Activated CD4-positive, alpha-beta T cell treated with anti-CD3 and anti-CD28 coated beads, Interleukin-2, Interleukin-6, amounts not matched to agents 100 ng/mL and 50 ng/mL, durations not matched to agents 16 hours and 8 hours (primary cell): Measurements from ENCODE around the gene IFITM10.

Source experiments
- DNase-seq: peaks from one replicate; pipeline ENCODE4 v3.0.0-alpha.2; 2020

IFITM10 gene

DNA sequence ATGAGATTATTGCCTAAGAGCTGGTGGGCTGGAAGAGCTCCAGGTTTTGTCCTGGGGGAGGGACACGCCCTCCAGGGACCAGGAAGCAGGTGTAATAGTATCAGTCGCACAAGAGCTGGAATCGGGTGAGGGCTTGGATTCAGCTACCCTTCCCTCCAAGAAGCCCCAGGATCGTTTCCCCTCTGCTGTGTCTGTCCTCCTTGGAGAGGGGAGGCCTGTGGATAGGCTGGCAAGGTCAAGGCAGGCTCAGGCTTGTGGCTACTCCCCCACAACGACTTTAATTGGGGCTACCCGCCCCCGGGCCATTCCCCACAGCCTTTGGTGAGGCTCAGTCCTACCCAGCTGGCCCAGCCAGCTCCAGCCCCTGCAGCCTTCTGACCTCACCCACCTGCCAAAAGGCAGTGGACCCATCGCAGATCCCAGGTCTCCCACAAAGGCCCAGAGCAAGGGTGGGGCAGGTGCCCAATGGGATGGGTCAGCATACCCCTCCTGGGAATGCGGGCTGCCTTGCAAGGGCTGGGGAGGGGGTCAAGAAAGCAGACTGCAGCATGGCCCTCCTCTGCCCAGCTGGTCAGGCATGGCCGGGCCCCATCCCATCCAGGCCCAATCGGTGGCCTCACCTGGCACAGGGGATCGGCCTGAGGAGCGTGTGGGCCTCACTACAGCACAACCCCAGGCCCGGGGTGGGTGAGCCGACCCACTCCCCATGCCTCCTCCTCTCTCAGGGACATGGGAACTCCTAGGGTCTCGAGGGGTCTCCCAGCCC is 12.3 kb upstream of the IFITM10 start:
- no peak for DNase-seq

DNA sequence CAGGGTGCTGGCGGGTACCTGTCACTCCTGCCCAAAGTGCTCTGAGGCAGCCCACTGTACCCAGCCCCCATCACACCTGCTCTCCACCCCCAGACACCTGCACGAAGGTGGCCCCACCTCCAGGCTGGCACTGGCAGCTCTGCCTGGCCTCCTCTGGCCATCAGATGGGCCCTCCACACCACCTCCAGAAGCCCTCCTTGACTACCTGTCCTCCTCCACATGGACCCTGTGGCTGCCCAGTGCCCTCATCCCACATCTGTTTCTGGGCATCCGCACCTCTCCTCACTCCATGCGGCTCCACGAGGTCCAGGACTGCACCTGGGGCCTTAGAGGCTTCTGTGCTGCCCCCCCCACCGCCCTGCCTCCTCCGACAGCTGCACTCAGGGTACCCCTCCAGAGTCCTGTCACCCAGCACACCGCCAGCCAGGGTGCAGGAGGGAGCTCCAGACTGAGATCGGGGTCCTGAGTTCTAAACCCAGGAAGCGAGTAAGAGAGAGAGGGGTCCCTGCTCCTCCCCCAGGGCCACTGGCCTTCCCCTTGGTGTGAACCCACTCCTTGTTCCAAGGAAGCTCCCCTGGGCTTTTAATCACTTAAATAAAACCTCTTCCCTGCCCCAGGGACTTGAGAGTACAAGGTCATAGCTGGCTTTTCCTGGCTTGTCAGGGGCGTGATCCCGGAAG is 11.6 kb upstream of the IFITM10 start:
- no peak for DNase-seq

DNA sequence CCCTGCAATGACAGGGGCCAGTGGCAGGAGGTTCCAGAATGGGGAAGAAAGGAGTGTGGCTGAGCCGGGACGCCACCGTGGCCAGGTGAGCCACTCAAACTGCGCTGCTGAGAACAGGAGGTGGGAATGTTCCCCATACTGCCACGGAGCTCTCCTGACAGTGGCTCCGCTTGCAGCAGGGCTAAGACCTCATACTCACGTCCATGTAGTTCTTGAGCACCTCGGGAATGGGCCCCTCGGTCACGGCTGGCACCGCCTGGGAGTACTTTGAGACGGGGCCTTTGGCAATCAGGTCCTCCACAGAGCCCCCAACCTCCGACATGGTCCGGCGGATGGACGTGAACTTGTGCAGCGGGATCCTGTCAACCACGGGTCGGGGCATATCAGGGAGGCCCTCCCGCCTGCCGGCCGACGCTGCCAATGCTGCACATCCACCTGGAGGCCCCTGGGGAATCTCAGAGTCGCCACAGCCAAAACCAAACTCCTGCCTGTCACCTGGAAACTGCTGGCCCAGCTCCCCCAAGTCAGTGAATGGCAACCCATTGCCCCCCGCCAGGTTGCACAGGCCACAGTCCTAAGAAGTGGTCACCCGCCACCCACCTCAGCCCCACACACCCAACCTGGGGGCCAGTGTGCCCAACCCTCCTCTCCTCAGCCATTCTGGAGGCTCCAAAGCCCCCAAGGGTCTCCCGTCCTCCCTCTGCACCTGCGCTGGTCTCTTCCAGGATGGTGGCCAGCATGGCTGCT is 10.9 kb upstream of the IFITM10 start:
- DNase-seq, result no peak

DNA sequence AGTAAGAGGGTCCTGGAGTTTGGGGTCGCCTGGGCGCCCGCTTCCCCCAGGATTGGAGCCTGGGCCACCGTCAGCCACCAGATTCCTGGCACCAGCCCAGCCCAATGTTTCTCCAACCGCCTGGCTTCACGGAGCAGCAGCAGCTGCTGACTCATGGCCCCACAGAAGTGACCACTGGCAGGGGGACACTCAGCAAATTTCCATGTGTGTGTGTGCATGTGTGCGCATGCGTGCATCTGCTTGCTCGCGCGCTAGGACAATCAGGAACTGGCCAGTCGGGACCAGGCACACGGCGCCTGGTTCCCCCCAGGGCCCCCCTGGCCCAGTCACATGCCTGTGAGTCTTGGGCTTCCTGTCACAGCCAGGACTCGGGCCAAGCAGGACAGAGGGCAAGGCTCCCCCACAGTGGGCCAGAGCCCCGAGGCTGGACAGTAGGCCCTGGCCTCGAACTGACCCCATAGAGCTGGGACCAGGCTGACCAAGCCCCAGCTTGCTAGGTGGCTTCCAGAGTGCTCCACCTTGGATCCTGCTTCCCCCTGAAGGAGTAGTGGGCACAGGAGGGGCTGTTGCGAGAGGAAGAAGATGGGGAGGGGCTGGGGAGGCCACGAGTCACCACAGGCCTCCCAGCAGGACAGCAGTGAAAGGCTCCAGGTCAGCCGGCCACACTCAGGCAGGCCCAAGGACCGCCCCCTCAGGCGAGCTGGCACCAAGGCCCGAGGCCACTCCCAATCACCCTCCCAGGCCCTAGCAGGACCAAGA is 10.1 kb upstream of the IFITM10 start:
- no peak for DNase-seq

DNA sequence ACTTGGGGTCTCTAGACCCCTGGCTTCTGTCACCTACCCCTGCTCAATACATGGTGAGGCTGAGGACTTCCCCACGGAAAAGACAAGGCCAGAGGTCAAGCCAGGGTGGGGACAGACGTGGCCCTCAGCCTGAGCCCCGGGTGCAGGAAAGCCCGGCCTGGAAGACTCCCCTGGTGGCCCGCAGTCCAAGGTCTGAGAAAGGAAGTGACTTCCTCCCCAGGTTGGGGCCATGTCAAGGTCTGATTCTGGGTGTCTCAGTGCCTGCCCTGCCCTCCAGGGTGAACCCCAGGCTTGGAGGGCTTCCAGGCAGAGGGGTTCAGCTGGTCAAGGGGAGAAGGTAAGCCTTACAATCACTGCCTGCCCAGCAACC is 9.4 kb upstream of the IFITM10 start:
- no peak for DNase-seq

DNA sequence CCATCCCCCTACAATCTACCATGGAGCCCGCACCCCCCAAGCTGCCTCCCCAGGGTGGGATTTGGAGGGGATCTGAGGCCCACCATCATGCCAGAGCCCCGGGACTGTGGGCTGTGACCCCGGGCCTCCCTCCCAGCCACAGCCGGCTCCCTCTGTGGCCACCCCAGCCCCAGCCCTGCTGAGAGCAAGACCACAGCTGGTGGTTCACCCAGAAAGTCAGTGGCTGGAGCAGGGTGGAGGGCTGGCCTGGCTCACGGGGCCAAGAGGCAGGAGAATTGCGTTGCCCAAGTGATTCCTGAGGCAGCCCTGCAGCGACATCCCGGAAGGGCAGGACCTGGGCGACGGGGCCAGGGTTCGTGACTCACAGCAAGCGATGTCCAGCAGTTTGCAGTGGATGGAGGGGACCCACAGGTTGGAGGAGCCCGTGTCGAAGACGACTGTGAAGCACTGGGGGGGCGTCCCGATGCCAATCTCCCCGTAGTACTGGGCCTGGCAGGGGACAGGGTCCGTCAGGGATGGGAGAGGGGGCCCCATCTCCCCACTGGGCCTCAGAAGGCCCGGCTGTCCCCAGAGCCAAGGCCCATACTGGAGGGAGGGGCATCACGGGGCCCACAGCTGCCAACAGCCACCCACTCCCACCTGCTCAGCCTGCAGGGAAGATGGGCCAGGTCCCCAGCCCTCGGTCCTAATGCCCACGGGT is 8.9 kb upstream of the IFITM10 start:
- DNase-seq, result no peak

DNA sequence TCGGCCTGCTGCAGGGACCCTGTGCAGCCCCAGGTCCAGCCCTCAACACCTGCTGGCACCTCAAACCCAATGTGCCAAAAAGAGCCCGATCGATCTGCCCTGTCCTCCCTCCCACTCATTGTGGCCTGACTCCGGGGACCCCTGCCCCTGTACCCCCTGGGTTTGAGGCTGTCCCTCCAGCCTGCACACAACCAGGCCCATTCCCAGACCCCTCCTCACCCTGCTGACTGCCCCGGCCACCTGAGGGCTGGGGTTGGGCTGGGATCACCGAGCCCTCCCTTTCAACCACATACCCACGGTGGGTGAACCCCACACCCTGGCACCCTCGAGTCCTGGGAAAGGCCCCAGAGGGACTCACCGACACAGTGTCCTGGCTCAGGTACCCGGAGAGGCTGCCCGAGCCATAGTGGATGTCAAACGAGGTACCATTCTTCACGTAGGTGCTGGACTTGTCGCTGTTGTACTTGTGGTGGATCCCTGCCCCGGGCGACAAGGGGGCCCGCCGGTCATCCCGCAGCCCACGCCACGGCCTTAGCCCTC is 8.3 kb upstream of the IFITM10 start:
- DNase-seq, result no peak

DNA sequence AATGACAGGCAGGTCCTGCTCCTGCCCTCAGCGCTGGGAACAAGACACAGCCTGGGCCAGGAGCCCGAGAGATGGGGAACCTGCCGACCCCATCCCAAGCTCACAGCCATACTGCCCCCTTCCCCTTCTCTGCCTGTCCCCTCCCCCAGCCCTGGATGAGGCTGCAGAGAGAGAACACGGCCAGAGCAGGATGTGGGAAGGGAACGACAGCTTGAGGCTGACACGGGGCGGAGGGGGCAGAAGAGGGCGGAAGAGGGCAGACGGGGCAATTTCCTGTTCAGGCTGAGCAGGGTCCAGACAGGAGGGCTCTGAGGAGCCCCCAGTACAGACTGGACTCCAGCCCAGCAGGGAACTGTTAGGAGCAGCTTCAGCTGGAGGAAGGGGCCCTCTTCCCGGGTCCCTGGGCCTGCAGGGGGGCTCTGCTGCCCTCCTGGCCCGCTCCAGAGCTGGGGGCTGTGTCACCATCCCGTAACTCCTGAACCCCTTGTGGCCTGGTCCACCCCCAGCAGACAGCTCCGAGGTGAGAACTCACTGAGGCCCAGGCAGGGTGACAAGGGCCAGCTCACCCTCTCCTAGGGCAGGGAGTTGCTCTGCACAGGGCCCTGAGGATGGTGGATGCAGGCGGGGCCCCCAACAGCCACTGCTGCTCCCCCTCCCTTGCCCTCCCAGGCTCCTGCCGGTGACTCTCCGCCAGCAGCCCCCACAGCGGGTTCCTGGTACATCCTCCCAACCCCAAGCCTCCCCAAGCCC is 7.6 kb upstream of the IFITM10 start:
- peak; percentile 75 for DNase-seq

DNA sequence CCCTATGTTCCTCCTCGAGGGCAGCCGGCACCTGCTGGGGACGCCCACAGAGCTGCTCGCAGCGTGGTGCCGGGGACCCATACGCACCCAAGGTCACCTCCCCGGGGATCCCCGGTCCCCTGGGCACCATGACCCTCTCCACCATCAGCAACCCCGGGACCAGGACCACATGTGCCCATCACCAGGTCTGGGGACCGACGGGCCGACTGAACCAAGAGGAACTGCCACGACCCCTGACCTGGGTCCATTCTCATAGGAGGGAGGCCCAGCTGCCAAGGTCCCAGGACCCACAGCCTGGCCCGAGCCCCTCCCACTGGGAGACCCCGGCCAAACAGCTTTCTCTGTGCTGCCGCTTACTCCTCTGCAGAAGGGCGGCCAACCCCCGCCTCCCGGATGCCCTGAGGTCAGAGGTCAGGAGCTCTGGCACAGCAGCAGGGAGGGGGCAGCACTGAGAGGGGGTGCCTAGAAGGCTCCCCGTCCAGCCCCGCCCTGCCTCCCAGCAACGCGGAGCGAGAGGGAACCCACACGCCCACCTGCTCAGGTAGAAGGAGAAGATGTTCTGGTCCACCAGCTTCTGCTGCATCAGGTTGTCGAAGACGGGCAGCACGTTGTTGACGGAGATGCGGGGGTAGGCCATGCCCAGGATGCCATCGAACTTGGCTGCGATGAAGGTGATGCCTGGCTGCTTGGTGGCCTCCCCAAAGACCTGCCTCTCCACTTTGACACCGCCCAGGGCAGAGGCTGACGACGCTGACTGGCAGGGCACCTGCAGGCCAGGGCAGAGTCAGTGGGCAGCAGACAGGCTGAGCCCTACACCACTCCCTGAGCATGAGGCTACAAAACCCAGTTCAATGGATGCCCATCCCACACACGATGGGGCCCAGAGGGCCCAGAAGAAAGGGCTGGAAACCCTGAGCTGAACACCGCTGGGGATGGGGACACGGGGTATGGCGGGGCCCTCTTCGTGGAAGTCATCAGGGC is 6.7 kb upstream of the IFITM10 start:
- no peak for DNase-seq

DNA sequence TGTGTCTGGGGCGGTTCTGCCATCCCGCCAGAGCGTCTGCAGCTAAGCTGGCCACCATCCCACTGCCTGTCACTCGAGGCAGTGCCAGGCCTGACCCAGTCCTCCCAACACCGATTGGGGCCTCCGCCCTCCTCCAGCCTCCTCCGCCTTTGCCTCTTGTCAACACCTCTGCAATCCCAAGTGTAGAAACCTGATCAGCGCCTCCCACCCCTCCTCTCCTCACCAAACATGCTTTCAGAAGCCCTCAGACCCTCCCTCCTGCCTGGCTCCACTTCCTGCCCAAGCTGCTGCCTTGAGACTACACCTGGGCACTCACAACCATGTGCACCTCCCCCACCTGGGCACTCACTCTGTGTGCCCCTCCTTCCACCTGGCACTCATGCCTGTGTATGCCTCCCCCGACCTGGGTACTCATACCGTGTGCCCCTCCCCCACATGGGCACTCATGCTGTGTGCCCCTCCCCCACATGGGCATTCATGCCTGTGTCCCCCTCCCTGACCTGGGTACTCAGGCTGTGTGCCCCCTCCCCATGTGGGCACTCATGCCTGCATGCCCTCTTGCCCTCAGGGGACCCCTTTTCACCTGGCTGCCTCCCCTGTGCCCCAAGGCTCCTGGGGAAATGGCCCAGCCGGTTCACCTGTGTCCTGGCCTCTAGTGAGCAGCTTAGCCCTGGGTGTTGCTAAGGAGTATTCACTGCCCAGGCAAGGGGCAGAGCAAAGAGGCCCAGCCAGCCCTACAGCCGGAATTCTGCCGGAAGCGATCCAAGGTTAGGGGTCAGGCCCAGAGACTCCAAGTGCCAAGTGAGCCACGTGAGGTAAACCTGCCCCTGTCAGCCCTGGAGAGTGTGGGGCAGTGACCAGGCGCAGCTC is 5.5 kb upstream of the IFITM10 start:
- no peak for DNase-seq

DNA sequence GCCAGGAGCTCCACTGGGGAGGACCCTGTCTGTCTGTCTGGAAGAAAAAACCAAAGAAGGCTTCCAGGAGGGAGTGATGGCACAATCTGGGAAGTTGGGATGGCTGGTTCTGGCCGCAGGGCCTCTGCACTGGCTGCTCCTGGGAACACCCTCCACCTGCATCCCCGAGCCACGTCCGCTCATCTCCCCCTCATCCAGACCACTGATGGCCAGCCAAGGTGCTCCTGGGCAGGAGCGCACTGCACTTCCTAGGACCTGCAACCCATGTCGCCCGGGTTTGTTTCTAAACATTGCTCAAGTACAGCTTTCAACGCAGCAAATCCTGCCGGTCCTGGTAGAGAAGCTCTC is 4.9 kb upstream of the IFITM10 start:
- no peak for DNase-seq

DNA sequence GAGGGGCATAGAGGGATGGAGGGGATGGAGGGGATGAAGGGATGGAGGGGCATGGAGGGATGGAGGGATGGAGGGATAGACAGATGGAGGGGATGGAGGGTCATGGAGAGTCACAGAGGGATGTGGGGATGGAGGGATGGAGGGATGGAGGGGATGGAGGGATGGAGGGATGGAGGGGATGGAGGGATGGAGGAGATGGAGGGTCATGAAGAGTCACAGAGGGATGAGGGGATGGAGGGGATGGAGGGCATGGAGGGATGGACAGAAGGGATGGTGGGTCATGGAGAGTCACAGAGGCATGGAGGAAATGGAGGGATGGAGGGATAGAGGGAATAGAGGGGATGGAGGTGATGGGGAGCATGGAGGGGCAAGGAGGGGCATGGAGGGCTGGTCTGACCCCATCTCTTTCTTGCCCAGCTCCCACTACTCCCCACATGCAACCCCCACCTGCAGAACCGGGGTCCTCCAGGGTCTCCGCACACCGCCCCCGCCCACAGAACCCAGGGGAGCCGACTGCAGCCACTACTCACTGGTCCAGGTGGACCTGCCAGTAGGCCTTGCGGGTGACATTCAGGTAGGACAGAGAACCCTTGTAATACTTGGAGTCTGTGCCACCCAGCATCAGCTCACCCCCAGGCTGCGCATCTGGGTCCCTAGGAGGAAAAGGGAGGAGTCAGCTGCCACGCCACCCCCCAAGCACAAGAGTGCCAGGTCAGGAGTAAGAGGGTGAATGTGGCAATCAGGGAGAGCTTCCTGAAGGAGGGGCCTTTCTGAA is 4.2 kb upstream of the IFITM10 start:
- no peak for DNase-seq

DNA sequence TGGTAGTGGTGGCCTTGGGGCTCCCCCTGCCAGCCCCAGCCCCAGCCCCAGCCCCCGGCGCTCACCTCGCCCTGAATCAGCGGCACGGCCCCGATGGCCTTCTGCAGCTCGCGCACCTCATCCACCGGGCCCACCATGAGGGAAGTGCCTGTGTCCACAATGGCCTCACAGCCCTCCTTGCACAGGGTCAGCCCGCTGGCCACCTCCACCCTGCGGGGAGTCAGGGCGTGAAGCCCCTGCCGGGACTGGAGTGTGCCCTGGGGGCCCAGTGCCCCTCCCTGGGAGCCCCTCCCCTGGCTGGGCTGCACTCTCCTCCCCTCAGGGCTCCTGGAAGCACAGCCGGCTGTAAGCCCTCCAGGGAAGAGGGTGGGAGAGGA is 3.5 kb upstream of the IFITM10 start:
- DNase-seq, result no peak

DNA sequence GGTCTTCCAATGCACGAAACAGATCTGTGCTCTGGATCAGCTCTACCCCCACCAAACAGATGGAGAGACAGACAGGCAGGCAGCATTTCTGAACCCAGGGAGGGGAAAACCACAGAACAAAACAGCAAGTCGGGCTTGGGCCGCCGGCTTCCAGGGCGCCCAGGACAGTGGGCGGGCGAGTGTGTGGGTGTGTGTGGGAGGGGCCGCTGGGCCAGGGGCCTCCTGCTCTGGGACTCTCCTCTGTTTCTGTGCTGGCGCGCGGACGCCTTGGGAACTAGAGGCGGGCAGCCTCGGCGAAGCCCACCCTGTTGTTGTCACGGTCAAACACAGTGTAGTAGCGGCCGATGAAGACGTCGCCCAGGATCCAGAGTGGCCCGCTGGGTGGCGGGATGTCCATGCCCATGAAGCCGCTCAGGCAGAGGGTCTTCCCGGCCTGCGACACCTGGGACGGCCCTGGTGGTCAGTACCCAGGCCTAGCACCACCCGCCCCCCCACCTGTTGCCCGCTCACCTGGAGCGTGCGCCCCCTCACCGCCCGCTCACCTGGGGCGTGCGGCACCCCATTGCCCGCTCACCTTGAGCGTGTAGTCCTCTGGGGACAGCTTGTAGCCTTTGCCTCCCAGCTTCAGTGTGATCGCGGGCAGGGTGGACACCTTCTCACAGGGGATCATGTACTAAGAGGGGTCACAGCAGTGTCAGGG is 3.0 kb upstream of the IFITM10 start:
- no peak for DNase-seq

DNA sequence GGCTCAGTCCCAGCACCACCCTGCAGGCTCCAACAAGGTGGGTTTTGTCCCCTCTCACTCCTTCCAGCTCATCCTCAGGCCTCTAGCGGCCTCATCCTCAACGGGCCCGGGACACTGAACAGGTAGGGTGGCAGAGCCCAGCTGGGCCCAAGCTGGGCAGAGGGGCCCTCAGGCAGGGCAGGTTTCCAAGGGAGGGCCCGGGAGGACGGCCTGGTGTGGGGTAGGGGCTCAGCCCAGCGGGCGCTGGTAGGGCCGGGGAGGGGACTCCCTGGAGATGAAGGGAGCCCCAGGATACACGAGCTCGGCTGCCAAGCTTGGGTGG is 2.5 kb upstream of the IFITM10 start:
- DNase-seq, result no peak

DNA sequence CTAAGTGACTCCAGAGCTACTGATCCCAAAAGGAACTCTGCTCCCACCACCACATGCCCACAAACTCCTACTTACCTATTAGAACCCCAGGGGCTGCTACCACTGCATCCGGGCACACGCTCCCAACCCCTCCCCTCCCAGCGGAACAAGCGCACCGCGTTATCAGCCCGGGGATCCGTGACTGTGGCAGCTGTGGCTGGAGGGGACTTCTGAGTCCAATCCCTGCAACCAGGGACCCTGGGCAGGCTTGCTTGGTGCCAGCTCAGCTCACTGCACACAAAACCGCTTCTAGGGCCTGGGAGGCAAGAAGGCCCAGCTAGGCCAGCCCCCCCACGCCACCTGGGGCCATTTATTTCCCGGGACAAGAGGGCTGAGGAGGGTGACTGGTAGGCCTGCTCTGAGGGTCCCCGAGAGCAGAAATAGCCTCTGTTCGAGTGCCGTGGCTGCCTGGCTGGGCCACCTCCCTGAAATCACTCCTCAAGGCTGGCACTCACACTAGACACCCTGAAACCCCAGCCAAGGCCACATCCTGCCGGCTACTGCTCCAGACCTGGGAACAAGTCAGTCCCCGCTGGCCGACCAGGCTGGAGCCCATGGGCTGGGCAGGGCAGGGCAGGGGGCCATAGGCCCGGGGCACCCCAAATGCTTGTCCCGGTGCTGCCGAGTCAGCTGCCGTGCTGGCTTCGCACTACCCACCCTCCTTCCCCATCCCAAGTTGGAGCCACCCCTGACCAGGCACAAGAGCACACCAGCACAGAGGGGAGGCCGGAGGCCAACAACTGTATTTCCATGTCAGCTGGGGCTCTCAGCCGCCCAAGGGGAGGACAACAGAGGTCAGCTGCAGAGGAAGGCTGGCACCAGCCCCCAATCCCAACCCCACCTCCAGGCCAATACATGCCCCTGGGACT is 1.9 kb upstream of the IFITM10 start:
- DNase-seq, result no peak

DNA sequence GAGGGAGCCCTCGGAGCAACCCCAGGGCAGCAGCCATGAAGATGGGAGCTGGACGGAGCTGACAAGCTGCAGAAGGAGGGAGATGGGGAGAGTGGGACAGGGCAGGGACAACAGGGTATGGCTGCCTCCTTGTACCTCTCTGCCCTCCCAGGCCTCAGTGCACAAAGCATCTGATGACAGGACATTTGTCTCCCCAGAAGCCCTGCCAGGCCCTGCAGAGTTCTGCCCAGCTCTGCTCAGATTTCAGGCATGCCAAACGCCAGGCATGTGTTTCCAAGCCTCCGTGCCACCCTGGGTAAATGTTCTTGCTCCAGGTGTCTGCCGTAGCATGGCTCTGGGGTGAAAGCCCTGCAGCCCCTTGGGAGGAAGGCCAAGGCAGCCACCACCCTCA is 1.1 kb upstream of the IFITM10 start:
- DNase-seq, result no peak
